HG02610 (cell line): ENCODE results near the gene GNAO1.

Experiments
- ATAC-seq: cut with Tn5 transposase; IDR thresholded peaks from one replicate; pipeline ENCODE4 v1.9.1; 2021; ENCODE audit warnings: mild to moderate bottlenecking, moderate library complexity; ENCODE audit not compliant: unreplicated experiment

Gene GNAO1

GRCh38 chr16:56356276-56357240 lies 165.3 kb downstream of the GNAO1 start:
- peak; percentile 85 for ATAC-seq

- no peak for ATAC-seq
Observed at GRCh38 chr16:56357241-56357764, 166.0 kb downstream of the GNAO1 start.

GRCh38 chr16:56357765-56358322 lies 166.6 kb downstream of the GNAO1 start:
- ATAC-seq, result no peak

GRCh38 chr16:56360117-56361008 lies 169.1 kb downstream of the GNAO1 start:
- no peak for ATAC-seq

- no peak for ATAC-seq
Observed at GRCh38 chr16:56362057-56362655, 170.9 kb downstream of the GNAO1 start.

GRCh38 chr16:56362706-56363105 lies 171.4 kb downstream of the GNAO1 start:
- ATAC-seq, result no peak

- no peak for ATAC-seq
Observed at GRCh38 chr16:56363181-56363716, 172.0 kb downstream of the GNAO1 start.

GRCh38 chr16:56363781-56364565 lies 172.7 kb downstream of the GNAO1 start:
- no peak for ATAC-seq

GRCh38 chr16:56364865-56365264 lies 173.6 kb downstream of the GNAO1 start:
- no peak for ATAC-seq

- ATAC-seq, result no peak
Observed at GRCh38 chr16:56365552-56365951, 174.3 kb downstream of the GNAO1 start.

GRCh38 chr16:56366945-56367344 lies 175.7 kb downstream of the GNAO1 start:
- ATAC-seq, result no peak

GRCh38 chr16:56367764-56368163 lies 176.5 kb downstream of the GNAO1 start:
- ATAC-seq, result no peak

- no peak for ATAC-seq
Observed at GRCh38 chr16:56368545-56368944, 177.3 kb downstream of the GNAO1 start.

GRCh38 chr16:56369202-56369601 lies 177.9 kb downstream of the GNAO1 start:
- no peak for ATAC-seq

- ATAC-seq, result no peak
Observed at GRCh38 chr16:56370185-56370874, 179.0 kb downstream of the GNAO1 start.

- ATAC-seq, result no peak
Observed at GRCh38 chr16:56370875-56371659, 179.8 kb downstream of the GNAO1 start.

- no peak for ATAC-seq
Observed at GRCh38 chr16:56371660-56371937, 180.3 kb downstream of the GNAO1 start.

GRCh38 chr16:56372013-56372634 lies 180.8 kb downstream of the GNAO1 start:
- ATAC-seq, result no peak
